ENCODE data around the gene DCDC2B.
"Not testable (repeated sequence)": the region's sequence is repeated elsewhere in the genome, so short reads cannot be mapped to it uniquely, and the experiment has no call there.

Gene DCDC2B

DNA sequence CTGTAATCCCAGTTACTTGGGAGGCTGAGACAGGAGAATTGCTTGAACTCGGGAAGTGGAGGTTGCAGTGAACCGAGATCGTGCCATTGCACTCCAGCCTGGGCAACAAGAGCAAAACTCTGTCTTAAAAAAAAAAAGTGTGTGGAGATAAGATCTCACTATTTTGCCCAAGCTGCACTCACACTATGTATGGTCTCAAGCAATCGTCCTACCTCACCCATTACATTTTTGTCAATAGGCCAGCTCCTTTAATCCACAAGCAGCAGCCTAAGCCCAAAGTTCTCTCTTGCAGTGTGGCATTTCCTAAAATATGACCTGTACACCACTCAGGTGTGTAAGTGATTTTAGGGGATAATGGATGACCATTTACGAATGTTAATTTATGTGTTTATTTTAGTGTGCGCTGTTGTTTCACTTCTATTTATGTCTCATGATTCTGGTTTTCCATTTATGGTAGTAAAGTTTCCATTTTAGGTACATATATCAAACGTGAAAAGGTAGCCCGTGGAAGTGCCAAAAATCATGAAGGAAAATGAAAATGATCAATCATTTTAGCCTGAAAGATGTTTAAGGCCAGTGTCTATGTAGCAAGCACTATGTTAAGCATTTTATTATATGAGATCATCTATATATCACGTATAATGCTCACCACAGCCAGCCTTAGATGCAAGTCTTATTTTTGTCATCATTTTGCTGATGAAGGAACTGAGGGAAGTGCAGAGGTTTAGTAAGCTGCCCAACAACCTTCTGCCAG lies 47.8 kb downstream of the DCDC2B start:
- no peak for DNase-seq (ENCODE audit: low spot score)

DNA sequence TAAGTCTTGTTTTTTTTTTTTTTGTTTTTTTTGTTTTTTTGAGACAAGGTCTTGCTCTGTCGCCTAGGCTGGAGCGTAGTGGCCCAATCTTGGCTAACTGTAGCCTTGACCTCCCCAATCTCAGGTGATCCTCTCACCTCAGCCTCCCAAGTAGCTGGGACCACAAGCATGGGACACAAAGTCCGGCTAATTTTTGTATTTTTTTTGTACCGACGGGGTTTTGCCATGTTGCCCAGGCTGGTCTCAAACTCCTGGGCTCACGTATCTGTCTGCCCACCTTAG lies 48.3 kb downstream of the DCDC2B start:
- DNase-seq (ENCODE audit: low spot score) = no peak

DNA sequence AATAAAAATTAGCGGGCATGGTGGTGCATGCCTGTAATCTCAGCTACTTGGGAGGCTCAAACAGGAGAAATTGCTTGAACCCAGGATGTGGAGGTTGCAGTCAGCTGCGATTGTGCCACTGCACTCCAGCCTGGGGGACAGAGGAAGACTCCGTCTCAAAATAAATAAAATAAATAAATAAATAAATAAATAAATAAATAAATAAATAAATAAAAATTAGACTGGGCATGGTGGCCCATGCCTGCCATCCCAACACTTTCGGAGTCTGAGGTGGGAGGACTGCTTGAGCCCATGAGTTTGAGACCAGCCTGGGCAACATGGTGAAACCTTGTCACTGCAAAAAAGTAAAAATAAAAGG lies 54.3 kb downstream of the DCDC2B start:
- DNase-seq (ENCODE audit: low spot score) = not testable (repeated sequence)

DNA sequence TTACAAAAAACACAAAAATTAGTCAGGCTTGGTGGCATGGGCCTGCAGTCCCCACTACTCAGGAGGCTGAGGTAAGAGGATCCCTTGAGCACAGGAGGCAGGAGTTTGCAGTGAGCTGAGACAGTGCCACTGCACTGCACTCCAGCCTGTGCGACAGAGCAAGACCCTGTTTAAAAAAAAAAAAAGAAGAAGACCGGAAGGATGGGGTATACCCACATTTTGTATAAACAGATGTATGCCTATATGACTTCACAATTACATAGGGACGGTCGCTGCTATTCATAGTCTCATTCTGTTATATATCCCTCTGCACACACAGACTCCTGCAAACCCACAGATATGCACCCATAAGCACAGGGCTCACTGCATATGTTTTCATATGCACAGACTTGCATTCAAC lies 54.9 kb downstream of the DCDC2B start:
- no peak for DNase-seq (ENCODE audit: low spot score)

Measured in iPS-NIHi11 (cell line).